NCI-H2196 treated with DMSO at 0.1 percent for 48 hours (cell line): ENCODE measurements around the gene CCKAR.

Source experiments
- DNase-seq: peaks from one replicate; lab custom pipeline; 2025; ENCODE audit not compliant: unreplicated experiment; lab: John Stamatoyannopoulos, UW

CCKAR gene

GRCh38 chr4:26459756-26460530, 30.3 kb downstream of the CCKAR start:
- no peak for DNase-seq

DNA sequence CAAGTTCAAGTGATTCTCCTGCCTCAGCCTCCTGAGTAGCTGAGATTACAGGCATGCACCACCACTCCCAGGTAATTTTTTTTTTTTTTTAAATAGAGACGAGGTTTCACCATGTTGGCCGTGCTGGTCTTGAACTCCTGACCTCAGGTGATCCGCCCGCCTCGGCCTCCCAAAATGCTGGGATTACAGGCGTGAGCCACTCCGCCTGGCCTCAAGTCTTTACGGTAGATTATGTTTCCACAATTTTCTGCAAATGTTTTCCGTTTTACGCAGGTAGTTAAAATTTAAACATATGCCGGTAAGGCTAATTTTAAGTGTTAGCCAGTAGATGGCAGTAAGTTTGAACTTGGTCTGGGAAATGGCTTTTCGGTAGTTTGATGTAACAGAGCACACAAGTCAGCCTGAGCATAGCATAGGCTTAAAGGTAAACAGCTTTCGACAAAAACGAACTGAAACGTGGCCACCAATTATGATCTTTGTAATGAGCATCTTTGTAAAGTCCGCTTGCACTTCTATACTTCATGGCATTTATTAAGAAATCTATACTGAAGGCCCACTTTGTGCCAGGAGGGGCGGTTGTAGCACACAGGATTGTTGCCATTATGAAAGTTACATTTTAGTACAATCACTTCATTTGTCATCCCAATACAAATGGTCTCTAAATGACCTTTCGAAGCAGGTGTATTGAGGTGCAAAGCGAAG, 31.1 kb downstream of the CCKAR start:
- DNase-seq, result peak; percentile 12

GRCh38 chr4:26458157-26458561, 32.1 kb downstream of the CCKAR start:
- no peak for DNase-seq

GRCh38 chr4:26457412-26457811, 32.9 kb downstream of the CCKAR start:
- no peak for DNase-seq

DNA sequence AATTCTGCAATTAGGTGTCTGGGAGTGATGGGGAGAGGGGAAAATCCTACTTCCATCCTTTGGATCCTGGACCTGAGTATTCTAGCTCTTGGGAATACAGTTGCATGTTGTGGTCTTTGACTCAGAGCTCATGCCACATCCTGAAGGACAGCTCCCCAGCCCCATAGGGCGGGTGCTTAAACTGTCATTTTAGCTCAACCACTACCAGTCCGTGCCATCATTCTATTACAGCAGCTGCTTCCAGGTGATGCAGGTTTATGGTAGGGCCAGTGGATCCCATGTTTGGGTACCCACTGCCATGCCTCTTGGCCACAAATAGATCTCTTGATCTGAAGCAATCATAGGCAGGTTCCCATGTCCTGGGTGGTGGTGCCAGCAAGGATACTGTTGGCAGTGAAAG, 34.7 kb downstream of the CCKAR start:
- DNase-seq, result no peak

- DNase-seq, result no peak
These were observed 35.3 kb downstream of the CCKAR start for GRCh38 chr4:26454961-26455360.

DNA sequence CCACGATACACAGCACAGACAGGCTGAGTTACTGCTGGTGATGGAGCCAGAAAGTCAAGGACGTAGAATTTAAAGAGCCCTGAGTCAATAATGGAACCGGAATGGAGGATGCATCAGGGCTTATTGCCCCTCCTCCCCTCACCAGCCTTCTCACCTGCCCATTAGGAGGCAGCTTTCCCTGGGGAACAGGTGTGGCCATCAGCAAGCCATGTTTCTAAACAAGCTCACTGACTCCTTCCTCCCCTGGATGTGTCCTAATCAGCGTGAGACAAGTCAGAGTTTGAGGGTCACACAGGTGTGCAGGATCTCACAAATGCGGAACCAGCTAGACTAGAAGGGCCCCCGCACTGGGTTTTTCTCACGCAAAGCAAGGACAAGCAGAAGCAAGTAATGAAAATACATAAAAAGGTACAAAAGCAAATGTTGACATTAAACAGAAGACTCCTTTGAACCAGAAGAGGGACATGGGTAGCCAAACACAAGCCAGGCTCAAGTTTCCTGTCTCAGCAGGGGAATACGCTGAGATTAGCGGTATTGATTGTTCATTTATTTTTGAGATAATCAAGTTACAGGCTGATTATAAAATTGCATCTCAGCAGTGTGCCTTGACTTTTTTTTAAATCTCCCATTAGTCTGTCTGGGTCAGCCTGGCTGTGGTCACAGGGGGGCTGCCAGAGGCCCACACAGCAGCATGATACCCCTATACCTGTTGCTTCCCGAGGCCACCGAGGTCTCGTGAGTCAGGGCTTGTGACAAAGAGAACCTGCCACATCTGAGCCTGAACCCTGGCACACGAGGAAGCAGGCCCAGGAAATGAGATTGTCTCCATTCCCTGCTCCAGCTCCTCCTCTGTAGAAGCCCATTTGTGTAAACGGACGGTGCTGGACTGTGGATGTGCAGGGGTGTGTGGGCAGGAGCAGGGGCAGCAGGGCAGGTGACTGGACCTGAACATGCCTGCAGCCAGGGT, 37.4 kb downstream of the CCKAR start:
- peak; percentile 72 for DNase-seq

DNA sequence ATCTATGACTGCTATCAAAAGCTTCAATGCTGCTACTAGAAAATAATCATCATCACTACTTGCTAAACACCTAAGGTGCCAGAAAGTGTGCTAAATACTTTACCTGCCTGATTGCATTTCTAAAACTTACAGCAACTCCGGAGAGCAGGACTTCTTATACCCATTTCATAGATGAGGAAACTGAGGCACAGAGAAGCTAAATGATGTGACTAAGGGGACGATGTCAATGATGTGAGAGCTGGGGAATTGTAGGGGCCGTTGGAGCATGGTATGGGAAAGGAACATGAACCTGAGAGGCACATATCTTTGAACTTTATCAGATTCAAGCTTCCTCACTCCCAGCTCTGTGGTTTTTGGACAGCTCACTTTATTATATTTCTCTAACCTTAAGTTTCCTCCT, 38.7 kb downstream of the CCKAR start:
- DNase-seq, result no peak

DNA sequence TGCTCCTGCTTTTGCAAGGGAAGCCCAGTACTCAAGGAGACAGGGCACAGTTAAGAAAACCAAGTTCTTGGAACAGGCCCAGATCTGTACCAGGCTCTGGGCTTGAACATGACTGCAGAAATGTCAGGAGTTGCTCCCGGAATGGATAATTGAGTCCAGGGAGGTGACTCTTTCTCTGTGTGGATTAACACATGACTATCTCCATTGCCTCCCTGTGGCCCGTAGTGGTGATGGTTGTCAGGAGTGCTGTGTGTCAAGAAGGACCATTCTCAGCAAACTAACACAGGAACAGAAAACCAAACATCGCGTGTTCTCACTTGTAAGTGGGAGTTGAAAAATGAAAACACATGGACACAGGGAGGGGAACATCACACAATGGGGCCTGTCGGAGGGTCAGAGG, 39.9 kb downstream of the CCKAR start:
- DNase-seq, result no peak

DNA sequence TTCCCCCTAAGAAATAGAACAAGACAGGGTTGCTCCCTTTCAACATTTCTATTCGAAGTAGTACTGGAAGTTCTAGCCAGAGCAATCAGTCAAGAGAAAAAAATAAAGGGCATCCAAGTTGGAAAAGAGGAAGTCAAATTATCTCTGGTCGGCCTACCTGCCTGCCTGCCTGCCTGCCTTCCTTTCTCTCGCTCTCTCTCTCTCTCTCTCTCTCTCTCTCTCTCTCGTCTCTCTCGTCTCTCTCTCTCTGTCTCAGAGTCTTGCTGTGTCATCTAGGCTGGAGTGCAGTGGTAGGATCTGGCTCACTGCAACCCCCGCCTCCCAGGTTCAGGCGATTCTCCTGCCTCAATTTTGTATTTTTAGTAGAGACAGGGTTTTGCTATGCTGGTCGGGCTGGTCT, 42.9 kb downstream of the CCKAR start:
- no peak for DNase-seq

- DNase-seq, result no peak
These were observed 48.5 kb downstream of the CCKAR start for GRCh38 chr4:26441771-26442170.

DNA sequence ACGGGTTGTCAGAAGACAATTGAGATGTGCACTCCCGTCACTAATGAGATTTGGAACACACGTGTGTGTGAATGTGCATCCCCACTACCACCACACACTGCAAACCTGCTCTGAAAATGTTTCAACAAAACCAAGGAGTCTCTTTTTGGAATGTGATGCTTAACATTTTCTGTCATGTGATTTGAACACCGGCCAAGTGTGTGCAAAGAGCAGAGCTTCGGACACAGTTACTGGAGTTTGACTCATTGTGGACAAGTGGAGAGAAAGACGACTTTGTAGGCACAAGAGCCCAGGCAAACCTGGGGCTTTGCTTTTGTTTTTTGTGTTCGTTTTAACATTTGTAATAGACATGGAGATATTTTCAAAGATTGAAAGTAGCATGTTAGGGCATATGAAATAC, 49.2 kb downstream of the CCKAR start:
- DNase-seq, result no peak

DNA sequence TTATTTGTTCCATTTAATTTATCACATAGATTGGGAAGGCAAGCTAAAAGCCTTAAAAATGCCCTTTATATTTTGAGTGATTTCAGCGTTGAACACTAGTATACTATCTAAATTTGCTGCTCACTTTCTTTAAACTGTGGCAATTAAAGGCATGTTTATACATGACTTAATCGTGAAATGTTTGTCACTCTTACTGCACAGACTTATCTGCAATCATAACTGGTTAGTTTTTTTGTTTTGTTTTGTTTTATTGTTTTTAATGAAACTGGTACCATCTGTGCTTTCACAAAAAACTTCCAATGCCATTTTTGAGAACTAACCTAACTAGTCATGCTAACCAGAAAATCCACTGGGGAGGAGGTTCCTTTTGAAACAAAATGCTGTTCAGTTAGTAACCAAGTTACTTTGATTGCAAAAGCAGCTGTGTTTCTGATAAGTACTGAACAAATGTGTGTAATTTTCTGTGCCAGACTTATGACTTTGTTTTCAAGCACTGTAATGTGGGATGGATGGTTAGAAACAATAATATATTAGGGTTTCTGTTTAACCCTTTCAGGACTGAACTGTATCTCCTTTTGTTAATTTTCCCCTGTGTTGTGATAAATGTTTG, 56.1 kb downstream of the CCKAR start:
- DNase-seq, result no peak

DNA sequence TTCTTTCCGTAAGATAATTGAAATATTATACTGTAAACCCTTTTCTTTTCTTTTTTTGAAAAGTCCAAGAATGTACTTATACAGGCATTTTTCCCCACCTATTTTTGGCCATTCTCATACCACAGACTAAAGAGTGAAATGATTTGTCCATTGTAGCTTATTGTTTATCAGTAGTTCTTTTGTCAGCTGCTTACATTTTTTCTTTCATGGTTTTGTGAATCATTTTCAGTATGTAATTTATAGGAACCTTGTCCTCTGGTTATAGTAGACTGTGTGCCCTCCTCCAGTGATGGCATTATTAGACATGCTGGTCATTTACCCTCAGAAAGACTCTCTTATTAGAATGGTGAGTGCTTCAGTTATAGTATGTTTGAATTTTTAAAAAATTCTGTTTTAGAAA, 56.7 kb downstream of the CCKAR start:
- no peak for DNase-seq

- DNase-seq, result no peak
These were observed 57.9 kb downstream of the CCKAR start for GRCh38 chr4:26432419-26432818.

DNA sequence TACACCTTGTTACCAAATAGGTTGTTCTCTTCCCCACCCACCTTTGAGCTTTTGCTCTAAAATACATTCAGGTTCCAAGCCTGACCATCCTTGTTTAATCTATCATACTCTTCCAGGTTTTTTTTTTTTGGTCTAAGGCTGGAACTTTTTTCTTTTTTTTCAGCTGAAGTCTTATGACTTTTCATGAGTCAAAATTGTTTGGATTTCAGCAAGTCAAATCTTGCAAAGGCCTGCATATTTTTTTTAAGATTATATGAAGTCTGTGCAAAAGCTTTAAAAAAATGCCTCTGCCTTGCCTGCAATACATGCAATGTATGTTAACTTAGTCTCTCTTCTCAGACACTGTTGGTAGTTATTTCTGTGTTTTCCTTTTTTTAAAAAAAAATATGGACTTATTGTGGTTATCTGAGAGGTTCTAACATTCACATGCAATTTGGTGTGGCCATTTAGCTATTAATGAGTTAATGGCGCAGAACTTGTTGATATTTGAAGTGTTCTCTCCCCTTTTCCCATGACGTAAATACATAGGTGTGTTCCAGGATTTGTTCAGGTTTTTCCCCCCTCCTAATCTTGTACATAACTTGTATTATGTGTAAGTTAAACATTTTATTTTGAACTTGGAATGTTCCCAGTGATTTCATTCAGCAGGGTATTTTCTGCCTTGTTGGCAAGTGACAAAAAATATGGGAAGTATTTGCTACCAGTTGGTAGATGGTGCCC, 58.7 kb downstream of the CCKAR start:
- DNase-seq, result no peak
